HepG2 (cell line): ENCODE measurements around the gene TBC1D16. TPM values are rescaled to one million over a fixed set of nuclear protein-coding genes. Genes with fewer than 3 reads are reported as not detected.

ENCODE experiments used
- ATAC-seq: fragments of 200-7000 bp; cut with Tn5 transposase; 3 replicates; pipeline ENCODE4 v1.9.1; 2020; ENCODE audit warnings: mild to moderate bottlenecking, moderate library complexity
- BruUV-seq: library from RNA; stranded (reverse); fragments of 400-500 nt; replicated peaks from 2 replicates; lab custom pipeline; 2021; lab: Mats Ljungman, UMichigan
- CTCF ChIA-PET: fragments of 300-600 bp; formaldehyde crosslinking; extraction: SDS; loops from one replicate; lab custom pipeline; 2021; ENCODE audit warnings: low total read pairs, inconsistent platforms, low intra/inter-chr PET ratio; lab: Yijun Ruan, JAX
- POLR2A ChIA-PET: fragments of 350-600 bp; sonication (Branson Sonifier 250); formaldehyde crosslinking; loops from one replicate; lab custom pipeline; 2020; ENCODE audit warnings: antibody characterized with exemption, inconsistent platforms; lab: Yijun Ruan, JAX
- DNase-seq: peaks from one replicate; pipeline ENCODE4 v3.0.0-alpha.2; 2015; ENCODE audit warnings: low spot score
- FAIRE-seq: peaks from 3 replicates; lab custom pipeline; 2011; peaks lifted over from hg19 to GRCh38; lab: Jason Lieb, UNC
- H2AFZ ChIP-seq: one replicate; pipeline ENCODE4 v1.6.1; 2011; ENCODE audit warnings: low read length, inconsistent platforms
- H3K27ac ChIP-seq: fragments of 300-600 bp; 3 replicates; pipeline ENCODE4 v1.8.0; 2011; ENCODE audit warnings: mixed run types, mild to moderate bottlenecking, mixed read lengths, low read length, inconsistent platforms; ENCODE audit not compliant: insufficient read depth; ENCODE audit errors: extremely low read length
- H3K27me3 ChIP-seq, 2 experiments: fragments of 200-600 bp in 1 of 2; 2 replicates in 1 of 2; 3 replicates in 1 of 2; pipeline versions ENCODE4 v1.6.0 to v1.8.0; 2011; ENCODE audit warnings: low read length in 2 of 2, mild to moderate bottlenecking in 2 of 2, moderate library complexity in 2 of 2, inconsistent platforms in 1 of 2; ENCODE audit not compliant: insufficient read depth in 2 of 2, control insufficient read depth in 1 of 2
- H3K36me3 ChIP-seq, 2 experiments: fragments of 200-600 bp in 1 of 2; replicated peaks in 1 of 2; 2 replicates in 1 of 2; 3 replicates in 1 of 2; pipeline versions ENCODE4 v1.5.1 to v1.8.0; 2011; ENCODE audit warnings: low read length in 2 of 2, inconsistent platforms in 1 of 2; ENCODE audit not compliant: insufficient read depth in 2 of 2, control insufficient read depth in 1 of 2
- H3K4me1 ChIP-seq: 2 replicates; pipeline ENCODE4 v1.5.1; 2012; ENCODE audit warnings: low read length, inconsistent platforms; ENCODE audit not compliant: insufficient read depth
- H3K4me2 ChIP-seq: 2 replicates; pipeline ENCODE4 v1.6.0; 2011; ENCODE audit warnings: low read depth, low read length, inconsistent platforms
- H3K4me3 ChIP-seq, 3 experiments: fragments of 200-600 bp in 1 of 3; sonication (generic), shearing (Covaris generic) in 1 of 3; replicated peaks in 1 of 3; 2 replicates each; pipeline ENCODE4 v1.5.1; 2011 to 2016; ENCODE audit warnings: low read length in 3 of 3, inconsistent platforms in 2 of 3, low read depth in 2 of 3, mild to moderate bottlenecking in 2 of 3, control low read depth in 1 of 3, mixed read lengths in 1 of 3; ENCODE audit not compliant: insufficient read depth in 1 of 3
- H3K79me2 ChIP-seq: one replicate; pipeline ENCODE4 v1.6.1; 2011; ENCODE audit warnings: low read length, inconsistent platforms; ENCODE audit not compliant: insufficient read depth
- H3K9ac ChIP-seq: 2 replicates; pipeline ENCODE4 v1.6.0; 2011; ENCODE audit warnings: mild to moderate bottlenecking, low read depth, low read length, inconsistent platforms; ENCODE audit not compliant: insufficient read depth
- H3K9me3 ChIP-seq: 2 replicates; pipeline ENCODE4 v1.5.1; 2012; ENCODE audit warnings: mild to moderate bottlenecking, low read length
- H4K20me1 ChIP-seq: 2 replicates; pipeline ENCODE4 v1.6.0; 2011; ENCODE audit warnings: inconsistent platforms, mild to moderate bottlenecking, low read length, moderate library complexity; ENCODE audit not compliant: insufficient read depth
- ARHGAP35 ChIP-seq: sonication (generic); formaldehyde crosslinking; IDR thresholded peaks from 2 replicates; pipeline ENCODE4 v1.9.0; 2022; ENCODE audit warnings: mild to moderate bottlenecking, inconsistent platforms, moderate library complexity, missing genetic modification reagents, borderline replicate concordance
- ESRRA ChIP-seq: sonication (generic); formaldehyde crosslinking; IDR thresholded peaks from 2 replicates; pipeline ENCODE4 v1.5.1; 2020; ENCODE audit warnings: mild to moderate bottlenecking, low read depth, missing genetic modification reagents
- FOSL1 ChIP-seq: sonication (generic); formaldehyde crosslinking; IDR thresholded peaks from 2 replicates; pipeline ENCODE4 v1.9.0; 2021; ENCODE audit warnings: missing genetic modification reagents, borderline replicate concordance
- GATAD1 ChIP-seq: IDR thresholded peaks from 2 replicates; pipeline ENCODE4 v1.6.1; 2016; ENCODE audit warnings: missing genetic modification reagents, missing compliant biosample characterization
- KLF11 ChIP-seq: IDR thresholded peaks from 2 replicates; pipeline ENCODE4 v1.6.1; 2016; ENCODE audit warnings: missing compliant biosample characterization
- SMARCC2 ChIP-seq: fragments of 450-650 bp; IDR thresholded peaks from 2 replicates; pipeline ENCODE4 v1.6.1; 2017; ENCODE audit warnings: antibody characterized with exemption, mild to moderate bottlenecking
- SNAI1 ChIP-seq: sonication (generic); formaldehyde crosslinking; IDR thresholded peaks from 2 replicates; pipeline ENCODE4 v1.5.0; 2020; ENCODE audit warnings: mild to moderate bottlenecking, missing genetic modification reagents, borderline replicate concordance
- SP2 ChIP-seq: sonication (generic); formaldehyde crosslinking; IDR thresholded peaks from 2 replicates; pipeline ENCODE4 v1.5.1; 2020; ENCODE audit warnings: mild to moderate bottlenecking, missing genetic modification reagents
- SRY ChIP-seq: sonication (generic); formaldehyde crosslinking; IDR thresholded peaks from 2 replicates; pipeline ENCODE4 v1.8.0; 2022; ENCODE audit warnings: mild to moderate bottlenecking, missing genetic modification reagents
- ZFP36L1 ChIP-seq: sonication (generic); formaldehyde crosslinking; IDR thresholded peaks from 2 replicates; pipeline ENCODE4 v1.8.0; 2022; ENCODE audit warnings: mild to moderate bottlenecking, missing genetic modification reagents, moderate library complexity
- ZNF263 ChIP-seq: sonication (generic); formaldehyde crosslinking; IDR thresholded peaks from 2 replicates; pipeline ENCODE4 v1.4.0; 2020; ENCODE audit warnings: missing genetic modification reagents
- ZNF333 ChIP-seq: sonication (generic); formaldehyde crosslinking; IDR thresholded peaks from 2 replicates; pipeline ENCODE4 v1.4.0; 2020; ENCODE audit warnings: mild to moderate bottlenecking, missing genetic modification reagents, borderline replicate concordance
- ZNF510 ChIP-seq: sonication (generic); formaldehyde crosslinking; IDR thresholded peaks from 2 replicates; pipeline ENCODE4 v1.4.0; 2020; ENCODE audit warnings: low read depth, mild to moderate bottlenecking, missing genetic modification reagents
- ZNF564 ChIP-seq: sonication (generic); formaldehyde crosslinking; IDR thresholded peaks from 2 replicates; pipeline ENCODE4 v1.8.1; 2023; ENCODE audit warnings: mild to moderate bottlenecking, missing genetic modification reagents
- ZSCAN9 ChIP-seq: IDR thresholded peaks from 2 replicates; pipeline ENCODE4 v1.6.1; 2016; ENCODE audit warnings: borderline replicate concordance
- whole genome bisulfite sequencing: methylation state at CpG from one replicate; pipeline ENCODE4 v1.1.6; 2017; ENCODE audit warnings: low lambda C conversion rate; 5-methylcytosine and 5-hydroxymethylcytosine counted together
- in situ Hi-C: cut with HindIII; loops from 2 replicates; pipeline ENCODE4 v1.10.0; 2017; ENCODE audit warnings: low pct_unique_long_range_greater_than_20kb; ENCODE audit not compliant: extremely low pct_ligation_motif_present
- intact Hi-C: fragments of 100-400 bp; cut with micrococcal nuclease; formaldehyde crosslinking; loops from one replicate; pipeline ENCODE4 v1.10.0; 2022; ENCODE audit not compliant: unreplicated experiment
- polyA plus RNA-seq, 8 experiments: library from polyadenylated mRNA; depleted of rRNA in 3 of 8; stranded (reverse) in 7 of 8; unstranded in 1 of 8; fragments of >200 nt; fragmentation: Illumina TruSeq in 4 of 8; extraction: Trizol in 4 of 8; gene quantifications; 2 replicates each; pipeline versions ENCODE4 v1.2.1 to v1.2.3, GENCODE V29; 2011 to 2016; ENCODE audit warnings: low read depth in 4 of 8, missing spikeins in 1 of 8, mixed read lengths in 1 of 8; ENCODE audit not compliant: insufficient read depth in 1 of 8
- total RNA-seq, 5 experiments: library from RNA; depleted of rRNA; stranded (reverse); fragments of >200 nt; fragmentation: Illumina TruSeq; extraction: Trizol; gene quantifications; 2 replicates each; pipeline ENCODE4 v1.2.3, GENCODE V29; 2016; ENCODE audit warnings: low read depth in 1 of 5
- TF ChIP-seq, protein P1 (sequence below): sonication (generic); formaldehyde crosslinking; IDR thresholded peaks from 2 replicates; pipeline ENCODE4 v1.4.0; 2020; ENCODE audit warnings: missing genetic modification reagents, borderline replicate concordance
- TF ChIP-seq, protein P2 (sequence below): sonication (generic); formaldehyde crosslinking; IDR thresholded peaks from 2 replicates; pipeline ENCODE4 v1.9.0; 2021; ENCODE audit warnings: missing genetic modification reagents, mild to moderate bottlenecking, borderline replicate concordance
- TF ChIP-seq, protein P3 (sequence below): sonication (generic); formaldehyde crosslinking; IDR thresholded peaks from 2 replicates; pipeline ENCODE4 v1.5.0; 2020; ENCODE audit warnings: mild to moderate bottlenecking, missing genetic modification reagents, moderate library complexity

Gene TBC1D16
- total and polyA plus RNA-seq, 2 of the 13 experiments (the other 11 are each of a cell fraction or from before 2014, with no cell fraction given) = 14.9 to 24.9 TPM

DNA sequence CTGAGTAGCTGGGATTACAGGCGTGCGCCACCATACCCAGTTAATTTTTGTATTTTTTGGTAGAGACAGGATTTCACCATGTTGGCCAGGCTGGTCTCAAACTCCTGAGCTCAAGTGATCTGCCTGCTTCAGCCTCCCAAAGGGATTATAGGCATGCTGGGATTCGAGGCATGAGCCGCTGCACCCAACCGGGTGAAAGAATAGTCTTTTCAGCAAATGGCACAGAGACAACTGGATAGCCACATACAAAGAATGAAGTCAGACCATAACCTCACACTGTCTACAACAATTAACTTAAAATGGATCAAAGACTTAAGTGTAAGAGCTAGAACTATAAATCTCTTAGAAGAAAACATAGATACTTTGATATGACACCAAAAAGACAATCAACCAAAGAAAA is 67.6 kb downstream of the TBC1D16 start (continued):
- TF ChIP-seq, protein P1, sequence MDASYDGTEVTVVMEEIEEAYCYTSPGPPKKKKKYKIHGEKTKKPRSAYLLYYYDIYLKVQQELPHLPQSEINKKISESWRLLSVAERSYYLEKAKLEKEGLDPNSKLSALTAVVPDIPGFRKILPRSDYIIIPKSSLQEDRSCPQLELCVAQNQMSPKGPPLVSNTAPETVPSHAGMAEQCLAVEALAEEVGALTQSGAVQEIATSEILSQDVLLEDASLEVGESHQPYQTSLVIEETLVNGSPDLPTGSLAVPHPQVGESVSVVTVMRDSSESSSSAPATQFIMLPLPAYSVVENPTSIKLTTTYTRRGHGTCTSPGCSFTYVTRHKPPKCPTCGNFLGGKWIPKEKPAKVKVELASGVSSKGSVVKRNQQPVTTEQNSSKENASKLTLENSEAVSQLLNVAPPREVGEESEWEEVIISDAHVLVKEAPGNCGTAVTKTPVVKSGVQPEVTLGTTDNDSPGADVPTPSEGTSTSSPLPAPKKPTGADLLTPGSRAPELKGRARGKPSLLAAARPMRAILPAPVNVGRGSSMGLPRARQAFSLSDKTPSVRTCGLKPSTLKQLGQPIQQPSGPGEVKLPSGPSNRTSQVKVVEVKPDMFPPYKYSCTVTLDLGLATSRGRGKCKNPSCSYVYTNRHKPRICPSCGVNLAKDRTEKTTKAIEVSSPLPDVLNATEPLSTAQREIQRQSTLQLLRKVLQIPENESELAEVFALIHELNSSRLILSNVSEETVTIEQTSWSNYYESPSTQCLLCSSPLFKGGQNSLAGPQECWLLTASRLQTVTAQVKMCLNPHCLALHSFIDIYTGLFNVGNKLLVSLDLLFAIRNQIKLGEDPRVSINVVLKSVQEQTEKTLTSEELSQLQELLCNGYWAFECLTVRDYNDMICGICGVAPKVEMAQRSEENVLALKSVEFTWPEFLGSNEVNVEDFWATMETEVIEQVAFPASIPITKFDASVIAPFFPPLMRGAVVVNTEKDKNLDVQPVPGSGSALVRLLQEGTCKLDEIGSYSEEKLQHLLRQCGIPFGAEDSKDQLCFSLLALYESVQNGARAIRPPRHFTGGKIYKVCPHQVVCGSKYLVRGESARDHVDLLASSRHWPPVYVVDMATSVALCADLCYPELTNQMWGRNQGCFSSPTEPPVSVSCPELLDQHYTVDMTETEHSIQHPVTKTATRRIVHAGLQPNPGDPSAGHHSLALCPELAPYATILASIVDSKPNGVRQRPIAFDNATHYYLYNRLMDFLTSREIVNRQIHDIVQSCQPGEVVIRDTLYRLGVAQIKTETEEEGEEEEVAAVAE (CRISPR knock-in tag) = no peak
- TF ChIP-seq ARHGAP35 (no peak), ZNF263 (no peak)

DNA sequence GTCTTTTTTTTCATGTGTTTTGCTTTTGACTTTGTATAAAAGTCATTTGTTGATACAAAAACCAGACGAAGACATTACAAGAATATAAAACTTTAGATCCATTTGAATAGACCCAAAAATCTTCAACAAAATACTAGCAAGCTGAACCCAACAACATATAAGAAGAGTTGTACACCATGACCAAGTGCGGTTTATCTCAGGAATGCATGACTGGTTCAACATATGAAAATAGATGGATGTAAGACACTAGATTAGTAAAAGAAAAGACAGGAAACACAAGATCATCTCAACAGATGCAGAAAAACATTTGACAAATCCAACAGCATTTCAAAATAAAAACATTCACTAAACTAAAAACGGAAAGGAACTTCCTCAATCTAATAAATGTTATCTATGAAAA is 69.0 kb downstream of the TBC1D16 start:
- WGBS = 97% methylated on average over 3 of the region's 3 CpGs
- ChIA-PET POLR2A (no interaction called here), CTCF (no interaction called here)
- Histone ChIP-seq H3K27me3 (no peaks in the 10 kb centered on the region), H3K9ac (no peak overlapping the region), H3K4me1 (0 out of 2 replicates have a peak, but pooled peaks cover 5% of the 10 kb centered on the region), H3K27ac (no peak overlapping the region), H4K20me1 (no peaks in the 10 kb centered on the region), H3K79me2 (no peaks in the 10 kb centered on the region), H3K4me3 (no peak overlapping the region), H2AFZ (no peak overlapping the region), H3K4me2 (no peak overlapping the region), H3K9me3 (no peaks in the 10 kb centered on the region), H3K36me3 (peaks cover 2 to 10% of the 10 kb centered on the region in 2 experiments; a peak in 4 of 5 replicates)
- DNase-seq = no peak
- intact Hi-C loops (no loop called here), in situ Hi-C loops (no loop called here)
- no peak for ATAC-seq
- FAIRE-seq = no peak
- BruUV-seq = no TSS peak
- no peak for TF ChIP-seq ESRRA (CRISPR knock-in tag)
- no peak for TF ChIP-seq GATAD1 (CRISPR knock-in tag)
- no peak for TF ChIP-seq SP2 (CRISPR knock-in tag)
- no peak for TF ChIP-seq KLF11 (CRISPR knock-in tag)
- TF ChIP-seq, protein P2, sequence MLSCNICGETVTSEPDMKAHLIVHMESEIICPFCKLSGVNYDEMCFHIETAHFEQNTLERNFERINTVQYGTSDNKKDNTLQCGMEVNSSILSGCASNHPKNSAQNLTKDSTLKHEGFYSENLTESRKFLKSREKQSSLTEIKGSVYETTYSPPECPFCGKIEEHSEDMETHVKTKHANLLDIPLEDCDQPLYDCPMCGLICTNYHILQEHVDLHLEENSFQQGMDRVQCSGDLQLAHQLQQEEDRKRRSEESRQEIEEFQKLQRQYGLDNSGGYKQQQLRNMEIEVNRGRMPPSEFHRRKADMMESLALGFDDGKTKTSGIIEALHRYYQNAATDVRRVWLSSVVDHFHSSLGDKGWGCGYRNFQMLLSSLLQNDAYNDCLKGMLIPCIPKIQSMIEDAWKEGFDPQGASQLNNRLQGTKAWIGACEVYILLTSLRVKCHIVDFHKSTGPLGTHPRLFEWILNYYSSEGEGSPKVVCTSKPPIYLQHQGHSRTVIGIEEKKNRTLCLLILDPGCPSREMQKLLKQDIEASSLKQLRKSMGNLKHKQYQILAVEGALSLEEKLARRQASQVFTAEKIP (CRISPR knock-in tag) = no peak
- TF ChIP-seq, protein P3, sequence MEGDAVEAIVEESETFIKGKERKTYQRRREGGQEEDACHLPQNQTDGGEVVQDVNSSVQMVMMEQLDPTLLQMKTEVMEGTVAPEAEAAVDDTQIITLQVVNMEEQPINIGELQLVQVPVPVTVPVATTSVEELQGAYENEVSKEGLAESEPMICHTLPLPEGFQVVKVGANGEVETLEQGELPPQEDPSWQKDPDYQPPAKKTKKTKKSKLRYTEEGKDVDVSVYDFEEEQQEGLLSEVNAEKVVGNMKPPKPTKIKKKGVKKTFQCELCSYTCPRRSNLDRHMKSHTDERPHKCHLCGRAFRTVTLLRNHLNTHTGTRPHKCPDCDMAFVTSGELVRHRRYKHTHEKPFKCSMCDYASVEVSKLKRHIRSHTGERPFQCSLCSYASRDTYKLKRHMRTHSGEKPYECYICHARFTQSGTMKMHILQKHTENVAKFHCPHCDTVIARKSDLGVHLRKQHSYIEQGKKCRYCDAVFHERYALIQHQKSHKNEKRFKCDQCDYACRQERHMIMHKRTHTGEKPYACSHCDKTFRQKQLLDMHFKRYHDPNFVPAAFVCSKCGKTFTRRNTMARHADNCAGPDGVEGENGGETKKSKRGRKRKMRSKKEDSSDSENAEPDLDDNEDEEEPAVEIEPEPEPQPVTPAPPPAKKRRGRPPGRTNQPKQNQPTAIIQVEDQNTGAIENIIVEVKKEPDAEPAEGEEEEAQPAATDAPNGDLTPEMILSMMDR = no peak
- no peak for TF ChIP-seq SNAI1 (CRISPR knock-in tag)
- TF ChIP-seq ZNF510 (CRISPR knock-in tag) = no peak
- TF ChIP-seq SRY (CRISPR knock-in tag) = no peak
- no peak for TF ChIP-seq ZNF333 (CRISPR knock-in tag)
- TF ChIP-seq ZSCAN9 (CRISPR knock-in tag) = no peak
- no peak for TF ChIP-seq ZNF564
- no peak for TF ChIP-seq SMARCC2
- TF ChIP-seq FOSL1 = no peak
- no peak for TF ChIP-seq ZFP36L1 (CRISPR knock-in tag)
